Measurements from ENCODE around the gene RNF187.

The RNF187 gene

DNA sequence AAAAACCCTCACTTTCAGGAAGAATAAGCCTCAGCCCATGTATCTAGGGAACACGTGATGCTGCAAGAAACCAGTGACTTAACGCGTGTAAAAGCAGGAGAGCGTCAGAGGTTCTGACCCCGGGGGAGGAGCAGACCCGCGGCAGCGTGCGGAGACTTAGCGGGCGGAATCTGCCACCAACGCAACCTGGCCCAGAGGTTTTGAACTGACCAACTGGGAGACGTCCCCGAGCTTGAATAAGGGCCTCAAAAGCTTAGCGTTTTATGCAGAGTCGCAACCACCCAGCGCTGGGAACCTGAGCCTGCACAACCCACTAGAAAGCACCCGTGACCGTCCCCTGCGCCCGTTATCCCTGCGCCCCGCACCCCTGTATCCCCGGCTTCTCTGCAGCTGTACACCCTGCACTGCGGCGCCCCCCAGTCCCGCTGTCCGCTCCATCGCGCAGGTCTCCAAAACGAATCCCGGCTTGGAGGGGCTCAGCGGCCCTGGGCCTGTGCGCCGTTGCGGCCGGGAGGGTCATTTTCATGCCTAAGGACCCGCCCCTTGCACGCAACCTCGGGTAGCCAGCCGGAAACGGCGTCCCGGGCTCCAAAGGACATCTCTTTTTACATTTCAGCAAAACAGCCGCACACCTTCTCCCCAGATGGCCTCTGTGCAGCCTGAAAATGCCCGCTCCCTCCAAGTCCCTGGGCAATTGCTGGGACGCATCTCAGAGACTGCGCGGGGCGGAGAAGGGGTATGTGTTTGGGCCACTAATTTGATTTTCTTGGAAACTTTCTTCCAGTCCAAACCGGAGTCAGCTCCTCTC, 41.1 kb upstream of the RNF187 start:
- Histone ChIP-seq H3K9me2 (replicated peaks; ENCODE audit: low read depth, low read length) (no peaks in the 10 kb centered on the region), H3K4me1 (ENCODE audit: insufficient read depth, low read length, poor library complexity, severe bottlenecking) (no peaks in the 10 kb centered on the region), H3K4me3 (ENCODE audit: low read length, poor library complexity, severe bottlenecking) (no peak overlapping the region), H3K36me3 (ENCODE audit: insufficient read depth, low read length) (no peaks in the 10 kb centered on the region), H3K9me3 (ENCODE audit: insufficient read depth, low read depth, low read length) (no peaks in the 10 kb centered on the region), H2AFZ (ENCODE audit: low read length) (no peak overlapping the region), H3K9ac (ENCODE audit: low read depth, low read length, poor library complexity, severe bottlenecking) (no peak overlapping the region), H3K27me3 (ENCODE audit: insufficient read depth, low read length, poor library complexity, severe bottlenecking) (no peaks in the 10 kb centered on the region), H3F3A (ENCODE audit: low read depth) (no peaks in the 10 kb centered on the region), H3K4me2 (ENCODE audit: low read depth, low read length, poor library complexity, severe bottlenecking) (no peak overlapping the region), H3K79me2 (ENCODE audit: insufficient read depth, low read length) (no peaks in the 10 kb centered on the region), H4K20me1 (ENCODE audit: insufficient read depth, low read length, poor library complexity, severe bottlenecking) (no peaks in the 10 kb centered on the region)
- no peak for TF ChIP-seq EZH2phosphoT487 (IDR thresholded peaks at IDR 0.05; ENCODE audit: borderline replicate concordance)
- TF ChIP-seq, protein P1, sequence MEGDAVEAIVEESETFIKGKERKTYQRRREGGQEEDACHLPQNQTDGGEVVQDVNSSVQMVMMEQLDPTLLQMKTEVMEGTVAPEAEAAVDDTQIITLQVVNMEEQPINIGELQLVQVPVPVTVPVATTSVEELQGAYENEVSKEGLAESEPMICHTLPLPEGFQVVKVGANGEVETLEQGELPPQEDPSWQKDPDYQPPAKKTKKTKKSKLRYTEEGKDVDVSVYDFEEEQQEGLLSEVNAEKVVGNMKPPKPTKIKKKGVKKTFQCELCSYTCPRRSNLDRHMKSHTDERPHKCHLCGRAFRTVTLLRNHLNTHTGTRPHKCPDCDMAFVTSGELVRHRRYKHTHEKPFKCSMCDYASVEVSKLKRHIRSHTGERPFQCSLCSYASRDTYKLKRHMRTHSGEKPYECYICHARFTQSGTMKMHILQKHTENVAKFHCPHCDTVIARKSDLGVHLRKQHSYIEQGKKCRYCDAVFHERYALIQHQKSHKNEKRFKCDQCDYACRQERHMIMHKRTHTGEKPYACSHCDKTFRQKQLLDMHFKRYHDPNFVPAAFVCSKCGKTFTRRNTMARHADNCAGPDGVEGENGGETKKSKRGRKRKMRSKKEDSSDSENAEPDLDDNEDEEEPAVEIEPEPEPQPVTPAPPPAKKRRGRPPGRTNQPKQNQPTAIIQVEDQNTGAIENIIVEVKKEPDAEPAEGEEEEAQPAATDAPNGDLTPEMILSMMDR (conservative IDR thresholded peaks at IDR 0.05; ENCODE audit: low read length) = no peak

DNA sequence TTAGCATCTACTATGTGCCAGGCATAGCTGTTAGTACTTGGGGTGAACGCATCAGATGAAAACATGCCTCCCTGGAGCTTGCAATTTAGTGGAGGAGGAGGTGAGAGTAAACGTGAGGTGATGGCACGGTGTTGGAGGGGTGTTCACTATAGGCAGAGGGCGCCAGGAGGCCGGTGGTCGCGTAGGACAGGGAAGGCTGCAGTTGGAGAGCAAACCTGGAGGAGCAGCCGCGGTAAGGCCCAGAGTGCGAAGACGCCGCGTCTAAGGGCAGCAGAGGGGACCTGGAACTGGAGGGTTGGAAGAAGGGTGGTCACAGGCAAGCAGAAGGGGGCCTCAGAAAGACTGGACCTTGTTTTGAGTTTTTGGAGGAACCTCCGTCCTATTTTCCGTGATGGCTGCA, 40.3 kb upstream of the RNF187 start:
- Histone ChIP-seq H3K27me3 (ENCODE audit: insufficient read depth, low read length, poor library complexity, severe bottlenecking) (no peaks in the 10 kb centered on the region), H3K9me2 (replicated peaks; ENCODE audit: low read depth, low read length) (no peaks in the 10 kb centered on the region), H2AFZ (ENCODE audit: low read length) (no peak overlapping the region), H3K9me3 (ENCODE audit: insufficient read depth, low read depth, low read length) (no peaks in the 10 kb centered on the region), H3K4me1 (ENCODE audit: insufficient read depth, low read length, poor library complexity, severe bottlenecking) (no peaks in the 10 kb centered on the region), H3F3A (ENCODE audit: low read depth) (no peaks in the 10 kb centered on the region), H3K79me2 (ENCODE audit: insufficient read depth, low read length) (no peaks in the 10 kb centered on the region), H3K36me3 (ENCODE audit: insufficient read depth, low read length) (no peaks in the 10 kb centered on the region), H4K20me1 (ENCODE audit: insufficient read depth, low read length, poor library complexity, severe bottlenecking) (no peaks in the 10 kb centered on the region), H3K4me3 (ENCODE audit: low read length, poor library complexity, severe bottlenecking) (no peak overlapping the region), H3K4me2 (ENCODE audit: low read depth, low read length, poor library complexity, severe bottlenecking) (no peak overlapping the region), H3K9ac (ENCODE audit: low read depth, low read length, poor library complexity, severe bottlenecking) (no peak overlapping the region)
- TF ChIP-seq, protein P1 (conservative IDR thresholded peaks at IDR 0.05; ENCODE audit: low read length) = no peak
- TF ChIP-seq EZH2phosphoT487 (IDR thresholded peaks at IDR 0.05; ENCODE audit: borderline replicate concordance) = no peak

DNA sequence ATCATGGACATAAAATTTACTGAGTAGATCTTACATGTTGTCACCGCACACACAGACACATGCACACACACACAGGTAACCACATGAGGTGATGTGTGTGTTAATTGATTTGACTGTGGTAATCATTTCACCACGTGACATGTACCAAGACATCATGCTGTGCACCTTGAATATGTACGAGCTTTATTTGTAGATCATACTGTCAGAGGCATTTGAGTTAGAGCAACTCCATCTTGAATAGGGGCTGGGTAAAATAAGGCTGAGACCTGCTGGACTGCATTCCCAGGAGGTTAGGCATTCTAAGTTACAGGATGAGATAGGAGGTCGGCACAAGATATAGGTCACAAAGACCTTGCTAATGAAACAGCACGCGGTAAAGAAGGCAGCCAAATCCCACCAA, 38.8 kb upstream of the RNF187 start:
- no peak overlapping the region for H3K4me2 ChIP-seq (ENCODE audit: low read depth, low read length, poor library complexity, severe bottlenecking)
- H3K4me1 ChIP-seq (ENCODE audit: insufficient read depth, low read length, poor library complexity, severe bottlenecking) = no peaks in the 10 kb centered on the region
- H4K20me1 ChIP-seq (ENCODE audit: insufficient read depth, low read length, poor library complexity, severe bottlenecking) = no peaks in the 10 kb centered on the region
- no peaks in the 10 kb centered on the region for H3K27me3 ChIP-seq (ENCODE audit: insufficient read depth, low read length, poor library complexity, severe bottlenecking)
- H3K9me3 ChIP-seq (ENCODE audit: insufficient read depth, low read depth, low read length) = no peaks in the 10 kb centered on the region
- no peaks in the 10 kb centered on the region for H3K79me2 ChIP-seq (ENCODE audit: insufficient read depth, low read length)
- no peak overlapping the region for H3K4me3 ChIP-seq (ENCODE audit: low read length, poor library complexity, severe bottlenecking)
- H3K9me2 ChIP-seq (replicated peaks; ENCODE audit: low read depth, low read length) = no peaks in the 10 kb centered on the region
- TF ChIP-seq EZH2phosphoT487 (IDR thresholded peaks at IDR 0.05; ENCODE audit: borderline replicate concordance) = no peak
- TF ChIP-seq, protein P1 (conservative IDR thresholded peaks at IDR 0.05; ENCODE audit: low read length) = no peak
- no peaks in the 10 kb centered on the region for H3F3A ChIP-seq (ENCODE audit: low read depth)
- no peak overlapping the region for H2AFZ ChIP-seq (ENCODE audit: low read length)
- no peaks in the 10 kb centered on the region for H3K36me3 ChIP-seq (ENCODE audit: insufficient read depth, low read length)
- H3K9ac ChIP-seq (ENCODE audit: low read depth, low read length, poor library complexity, severe bottlenecking) = no peak overlapping the region
